SU-DHL-6 (cell line): ENCODE results near the gene ITGB1BP1.
A peak's percentile ranks its signal among the peaks of the same experiment; 100 is the strongest.

Experiments
- H2AFZ ChIP-seq: fragments of 200-600 bp; sonication (generic); 2 replicates; pipeline ENCODE4 v1.6.1; 2014; ENCODE audit warnings: low read depth, mild to moderate bottlenecking, moderate library complexity, mixed read lengths, antibody characterized with exemption, low read length; ENCODE audit not compliant: severe bottlenecking
- H3F3A ChIP-seq: fragments of 200-600 bp; shearing (Covaris generic); 2 replicates; pipeline ENCODE4 v1.6.0; 2016; ENCODE audit warnings: antibody characterized with exemption, mild to moderate bottlenecking; ENCODE audit not compliant: insufficient read depth
- H3K27ac ChIP-seq: fragments of 200-600 bp; sonication (generic); 2 replicates; pipeline ENCODE4 v1.5.1; 2016; ENCODE audit warnings: low read depth, mild to moderate bottlenecking, low read length, moderate library complexity, mixed read lengths
- H3K27me3 ChIP-seq: fragments of 200-600 bp; sonication (generic), shearing (Covaris generic); 2 replicates; pipeline ENCODE4 v1.6.0; 2014; ENCODE audit warnings: mild to moderate bottlenecking, low read length
- H3K36me3 ChIP-seq: fragments of 200-600 bp; sonication (generic); 2 replicates; pipeline ENCODE4 v1.6.1; 2014; ENCODE audit warnings: mild to moderate bottlenecking, low read length, mixed read lengths
- H3K4me2 ChIP-seq: fragments of 300-600, 200-600 bp; shearing (Covaris generic), sonication (generic); 2 replicates; pipeline ENCODE4 v1.6.0; 2014; ENCODE audit warnings: low read length, low read depth, mild to moderate bottlenecking; ENCODE audit not compliant: poor library complexity, severe bottlenecking
- H3K4me3 ChIP-seq: fragments of 200-600 bp; sonication (generic); 2 replicates; pipeline ENCODE4 v1.5.1; 2014; ENCODE audit warnings: antibody characterized with exemption, low read length, mild to moderate bottlenecking, mixed read lengths; ENCODE audit not compliant: insufficient read depth, poor library complexity, severe bottlenecking
- H3K79me2 ChIP-seq: fragments of 200-600 bp; sonication (generic); 2 replicates; pipeline ENCODE4 v1.6.1; 2014; ENCODE audit warnings: mild to moderate bottlenecking, low read length, moderate library complexity; ENCODE audit not compliant: insufficient read depth
- H3K9ac ChIP-seq: fragments of 200-600 bp; sonication (generic); 2 replicates; pipeline ENCODE4 v1.7.0; 2014; ENCODE audit warnings: mild to moderate bottlenecking, low read length
- H3K9me2 ChIP-seq: fragments of 200-600 bp; sonication (generic); replicated peaks from 2 replicates; pipeline ENCODE4 v1.6.1; 2014; ENCODE audit warnings: low read length; ENCODE audit not compliant: insufficient read depth
- H3K9me3 ChIP-seq: fragments of 200-600 bp; sonication (generic); 2 replicates; pipeline ENCODE4 v1.6.1; 2014; ENCODE audit warnings: low read length, mixed read lengths; ENCODE audit not compliant: insufficient read depth
- H4K20me1 ChIP-seq: fragments of 200-600 bp; sonication (generic); 2 replicates; pipeline ENCODE4 v1.6.1; 2014; ENCODE audit warnings: low read depth, mild to moderate bottlenecking, antibody characterized with exemption, low read length, moderate library complexity, mixed read lengths
- EZH2phosphoT487 ChIP-seq: fragments of 200-600 bp; sonication (generic), shearing (Covaris generic); conservative IDR thresholded peaks from 2 replicates; pipeline ENCODE4 v1.6.1; 2018; ENCODE audit warnings: mild to moderate bottlenecking, antibody characterized with exemption, low read length, moderate library complexity, mixed read lengths
- TF ChIP-seq, protein P1 (sequence below): fragments of 200-600 bp; sonication (generic); IDR thresholded peaks from one replicate; pipeline ENCODE4 v1.5.1; 2017; ENCODE audit warnings: antibody characterized with exemption, mild to moderate bottlenecking, low read length, moderate library complexity; ENCODE audit not compliant: insufficient read depth, poor library complexity, severe bottlenecking

ITGB1BP1 gene, protein sequence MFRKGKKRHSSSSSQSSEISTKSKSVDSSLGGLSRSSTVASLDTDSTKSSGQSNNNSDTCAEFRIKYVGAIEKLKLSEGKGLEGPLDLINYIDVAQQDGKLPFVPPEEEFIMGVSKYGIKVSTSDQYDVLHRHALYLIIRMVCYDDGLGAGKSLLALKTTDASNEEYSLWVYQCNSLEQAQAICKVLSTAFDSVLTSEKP

DNA sequence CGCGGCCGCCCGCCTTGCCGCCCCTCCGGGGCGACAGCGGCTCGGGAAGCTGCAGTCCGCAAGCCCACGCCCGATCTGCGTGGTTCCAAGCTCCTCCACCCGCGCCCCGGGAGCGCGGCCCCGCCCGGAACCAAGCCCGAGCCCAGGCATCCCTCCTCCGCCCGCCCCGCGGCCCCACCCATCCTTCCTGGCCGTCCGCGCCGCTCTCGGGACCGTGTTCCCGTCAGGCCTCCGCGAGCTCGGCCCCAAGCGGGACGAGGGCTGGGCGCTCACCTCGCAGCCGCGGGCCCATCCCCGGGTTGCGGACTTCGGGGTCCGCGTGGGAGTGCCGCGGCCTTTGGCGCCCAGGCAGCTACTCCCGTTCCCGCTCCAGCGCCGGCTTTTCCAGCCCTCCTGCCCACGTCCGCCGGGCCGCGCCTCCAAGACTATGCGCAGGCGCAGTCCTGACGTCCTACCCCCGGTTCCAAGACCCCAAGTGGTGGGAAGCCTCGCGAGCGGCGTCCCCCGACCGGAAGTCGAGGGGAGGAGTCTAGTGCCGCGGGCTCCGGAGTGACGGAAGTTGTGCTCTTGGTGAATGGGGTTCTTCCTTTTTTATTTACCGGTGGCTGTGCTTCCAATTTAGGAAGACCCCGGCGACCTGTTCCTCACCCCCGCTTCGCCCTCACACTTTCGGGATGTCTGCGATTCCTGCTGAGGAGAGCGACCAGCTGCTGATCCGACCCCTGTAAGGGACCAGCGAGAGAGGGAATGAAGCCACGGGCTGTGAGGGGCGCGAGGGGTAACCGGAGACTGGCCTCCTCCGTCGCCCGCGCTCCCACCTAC lies at the start of gene ITGB1BP1, which contains the start of gene CPSF3:
ITGB1BP1 (minus strand) TSS at position 429 of the 822 bp plus-strand sequence. CDS start 4,831 bp downstream, outside the sequence.
CPSF3 (plus strand) TSS at position 555 of the 822 bp plus-strand sequence; CDS start at position 675, 120 bp downstream.
- H3K79me2 ChIP-seq, result peaks cover 76% of the 10 kb centered on the region
- peaks cover 4% of the 10 kb centered on the region; the same call in 1 of the 2 replicates for H4K20me1 ChIP-seq
- peak within 1 kb of the TSS; percentile 99 for H3K4me3 ChIP-seq
- no peaks in the 10 kb centered on the region for H3K9me2 ChIP-seq
- TF ChIP-seq, protein P1, sequence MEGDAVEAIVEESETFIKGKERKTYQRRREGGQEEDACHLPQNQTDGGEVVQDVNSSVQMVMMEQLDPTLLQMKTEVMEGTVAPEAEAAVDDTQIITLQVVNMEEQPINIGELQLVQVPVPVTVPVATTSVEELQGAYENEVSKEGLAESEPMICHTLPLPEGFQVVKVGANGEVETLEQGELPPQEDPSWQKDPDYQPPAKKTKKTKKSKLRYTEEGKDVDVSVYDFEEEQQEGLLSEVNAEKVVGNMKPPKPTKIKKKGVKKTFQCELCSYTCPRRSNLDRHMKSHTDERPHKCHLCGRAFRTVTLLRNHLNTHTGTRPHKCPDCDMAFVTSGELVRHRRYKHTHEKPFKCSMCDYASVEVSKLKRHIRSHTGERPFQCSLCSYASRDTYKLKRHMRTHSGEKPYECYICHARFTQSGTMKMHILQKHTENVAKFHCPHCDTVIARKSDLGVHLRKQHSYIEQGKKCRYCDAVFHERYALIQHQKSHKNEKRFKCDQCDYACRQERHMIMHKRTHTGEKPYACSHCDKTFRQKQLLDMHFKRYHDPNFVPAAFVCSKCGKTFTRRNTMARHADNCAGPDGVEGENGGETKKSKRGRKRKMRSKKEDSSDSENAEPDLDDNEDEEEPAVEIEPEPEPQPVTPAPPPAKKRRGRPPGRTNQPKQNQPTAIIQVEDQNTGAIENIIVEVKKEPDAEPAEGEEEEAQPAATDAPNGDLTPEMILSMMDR, result no peak
- TF ChIP-seq EZH2phosphoT487, result no peak
- no peaks in the 10 kb centered on the region for H3F3A ChIP-seq
- H3K27me3 ChIP-seq, result no peaks in the 10 kb centered on the region
- H3K36me3 ChIP-seq, result no peaks in the 10 kb centered on the region
- peak within 1 kb of the TSS; percentile 93 for H2AFZ ChIP-seq
- peak within 1 kb of the TSS; percentile 69 for H3K27ac ChIP-seq
- H3K9me3 ChIP-seq, result no peaks in the 10 kb centered on the region
- H3K4me2 ChIP-seq, result peak within 1 kb of the TSS; percentile 82
- peak within 1 kb of the TSS; percentile 95 for H3K9ac ChIP-seq

DNA sequence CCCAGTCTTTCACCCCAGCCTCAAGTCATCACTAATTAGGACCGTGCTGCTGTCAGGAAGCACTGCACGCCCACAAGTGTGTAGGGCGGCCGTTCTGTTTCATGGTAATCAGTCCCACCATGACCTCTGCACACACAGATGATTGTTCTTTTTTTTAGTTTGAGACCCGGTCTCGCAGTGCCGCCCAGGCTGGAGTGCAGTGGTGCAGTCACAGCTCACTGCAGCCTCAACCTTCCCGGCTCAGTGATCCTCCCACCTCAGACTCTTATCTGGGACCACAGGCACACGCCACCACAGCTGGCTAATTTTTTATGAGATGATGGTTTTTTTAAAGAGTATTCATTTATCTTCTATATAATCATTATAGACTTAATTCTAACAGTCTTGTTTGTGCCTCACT lies 49.2 kb upstream of the ITGB1BP1 start:
- Histone ChIP-seq H3K79me2 (0 out of 2 replicates have a peak, but pooled peaks cover 14% of the 10 kb centered on the region), H3K9me3 (no peaks in the 10 kb centered on the region; the same call in 1 of the 2 replicates), H3K27ac (peak overlapping the region; percentile 72; the same call in 1 of the 2 replicates), H3K27me3 (no peaks in the 10 kb centered on the region), H3K9me2 (no peaks in the 10 kb centered on the region), H3K4me2 (no peak overlapping the region), H3K9ac (no peak overlapping the region), H4K20me1 (no peaks in the 10 kb centered on the region), H3K36me3 (peaks cover 9% of the 10 kb centered on the region), H2AFZ (no peak overlapping the region), H3K4me3 (no peak overlapping the region), H3F3A (peaks cover 24% of the 10 kb centered on the region)
- TF ChIP-seq, protein P1, result no peak
- TF ChIP-seq EZH2phosphoT487, result no peak

DNA sequence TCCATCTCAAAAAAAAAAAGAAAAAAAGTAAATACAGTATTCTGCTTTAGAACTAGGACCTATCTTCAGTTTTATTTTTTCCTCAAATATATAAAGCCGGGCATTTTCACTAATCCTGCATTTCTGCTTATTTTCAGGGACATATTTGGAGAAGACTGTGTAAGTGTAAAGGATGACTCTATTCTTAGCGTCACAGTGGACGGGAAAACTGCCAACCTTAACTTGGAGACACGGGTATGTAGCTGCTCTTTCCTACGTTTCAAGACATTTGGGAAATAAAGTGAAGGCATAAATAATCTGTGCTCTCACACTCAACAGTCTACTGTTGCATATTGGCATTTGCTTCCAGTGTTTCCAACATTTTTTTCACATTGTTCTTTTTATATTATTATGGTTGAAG lies 47.9 kb upstream of the ITGB1BP1 start:
- no peak overlapping the region for H2AFZ ChIP-seq
- peaks cover 6% of the 10 kb centered on the region for H3K36me3 ChIP-seq
- no peaks in the 10 kb centered on the region for H3K27me3 ChIP-seq
- H3F3A ChIP-seq, result peaks cover 22% of the 10 kb centered on the region
- no peaks in the 10 kb centered on the region for H4K20me1 ChIP-seq
- 0 out of 2 replicates have a peak, but pooled peaks cover 12% of the 10 kb centered on the region for H3K79me2 ChIP-seq
- H3K9ac ChIP-seq, result no peak overlapping the region
- H3K4me3 ChIP-seq, result no peak overlapping the region
- no peaks in the 10 kb centered on the region for H3K9me2 ChIP-seq
- H3K4me2 ChIP-seq, result no peak overlapping the region
- TF ChIP-seq EZH2phosphoT487, result no peak
- TF ChIP-seq, protein P1, result no peak
- H3K27ac ChIP-seq, result no peak overlapping the region
- no peaks in the 10 kb centered on the region for H3K9me3 ChIP-seq
